Spinal cord (tissue), 10 donors: ENCODE measurements around the gene KIF1B. TPM values are rescaled to one million over a fixed set of nuclear protein-coding genes. Genes with fewer than 3 reads are reported as not detected.
"Not testable (repeated sequence)": the region's sequence is repeated elsewhere in the genome, so short reads cannot be mapped to it uniquely, and the experiment has no call there.

Source experiments
- DNase-seq, 6 donors: peaks; one replicate each; pipeline versions ENCODE4 v3.0.0 to v3.0.0-alpha.2; 2013 to 2015; ENCODE audit warnings: low spot score in 6 of 6, low read depth in 4 of 6
- H3K27ac ChIP-seq: one replicate; pipeline ENCODE4 v1.5.1; 2013; ENCODE audit warnings: low read depth, low read length, control low read depth
- H3K27me3 ChIP-seq: one replicate; pipeline ENCODE4 v1.6.1; 2013; ENCODE audit warnings: low read length; ENCODE audit not compliant: control insufficient read depth, insufficient read depth
- H3K36me3 ChIP-seq: one replicate; pipeline ENCODE4 v1.6.1; 2013; ENCODE audit warnings: low read length; ENCODE audit not compliant: control insufficient read depth, insufficient read depth
- H3K4me1 ChIP-seq: one replicate; pipeline ENCODE4 v1.6.1; 2013; ENCODE audit warnings: low read length; ENCODE audit not compliant: control insufficient read depth, insufficient read depth
- H3K4me3 ChIP-seq: one replicate; pipeline ENCODE4 v1.5.1; 2013; ENCODE audit warnings: low read depth, low read length, control low read depth
- H3K9me3 ChIP-seq: one replicate; pipeline ENCODE4 v1.6.1; 2013; ENCODE audit warnings: low read length; ENCODE audit not compliant: control insufficient read depth, insufficient read depth
- WGBS: methylation state at CpG from one replicate; pipeline ENCODE4 v1.1.5; 2013; ENCODE audit warnings: missing lambda C conversion rate; ENCODE audit not compliant: insufficient coverage; 5-methylcytosine and 5-hydroxymethylcytosine counted together
- polyA plus RNA-seq, 2 donors: library from polyadenylated mRNA; unstranded; fragments of 120-200 nt; gene quantifications; one replicate each; pipeline ENCODE4 v1.2.1, GENCODE V29; 2013; ENCODE audit not compliant: insufficient read length in 2 of 2
- total RNA-seq, 2 donors: library from RNA; depleted of rRNA in 1 of 2; stranded (reverse); fragments of 120-200 nt in 1 of 2; fragments of >200 nt in 1 of 2; gene quantifications; one replicate each; pipeline versions ENCODE4 v1.2.3 to v1.2.4, GENCODE V29; 2013 to 2014
- donor health status: healthy.

The KIF1B gene
- total and polyA plus RNA-seq, 4 donors: 102 to 220 (median 195) TPM

DNA sequence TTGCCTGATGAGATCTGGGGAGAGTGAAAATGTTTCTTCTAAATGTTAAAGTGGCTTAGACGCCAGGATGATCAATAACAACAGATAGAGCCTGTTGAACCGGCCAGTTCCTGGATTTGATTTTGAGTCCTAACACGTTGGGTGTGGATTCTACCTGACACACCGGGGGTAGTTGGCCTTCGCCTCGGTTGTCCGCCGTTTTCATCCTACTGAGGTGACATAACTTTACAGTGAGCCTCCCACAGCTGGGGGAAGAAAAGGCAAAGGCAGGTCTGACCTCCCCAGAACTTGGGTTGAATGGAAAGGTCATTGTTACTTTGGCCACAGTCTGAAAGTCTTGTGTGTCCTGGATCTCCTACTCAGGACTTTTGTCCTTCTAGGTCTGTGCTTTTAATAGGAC is 189.6 kb downstream of the KIF1B start:
- H3K36me3 ChIP-seq: peaks cover 33% of the 10 kb centered on the region
- WGBS: 21% methylated on average over 6 of the region's 8 CpGs

DNA sequence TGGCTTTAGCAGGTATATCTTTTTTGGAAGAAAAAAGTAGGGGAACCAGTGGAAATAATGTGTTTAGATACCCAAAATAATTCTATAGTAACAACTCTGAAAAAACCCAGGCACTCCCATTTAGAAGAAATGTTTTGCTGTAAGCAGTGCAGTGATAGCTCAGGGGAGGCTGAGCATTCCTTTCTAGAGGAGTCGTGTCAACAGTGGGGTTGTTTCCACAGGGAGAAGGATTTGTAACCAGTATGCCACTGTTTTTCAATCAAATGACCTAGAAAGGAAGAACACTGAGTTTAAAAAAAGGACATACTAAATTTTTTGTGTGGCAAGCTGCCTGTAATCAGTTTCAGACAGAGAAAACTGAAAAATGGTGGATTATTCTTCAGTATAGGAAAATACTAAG is 190.9 kb downstream of the KIF1B start:
- WGBS: 67% methylated on average over 1 of the region's 1 CpG
- H3K4me1 ChIP-seq: peaks cover 21% of the 10 kb centered on the region
- H3K36me3 ChIP-seq: peaks cover 46% of the 10 kb centered on the region
- no peak for DNase-seq
- H3K27ac ChIP-seq: no peak overlapping the region
- no peaks in the 10 kb centered on the region for H3K9me3 ChIP-seq
- no peak overlapping the region for H3K4me3 ChIP-seq
- no peaks in the 10 kb centered on the region for H3K27me3 ChIP-seq

More for the DNA sequence above, 189.6 kb downstream of the KIF1B start:
- no peak for DNase-seq
- Histone ChIP-seq H3K27ac (no peak overlapping the region), H3K4me1 (peaks cover 21% of the 10 kb centered on the region), H3K9me3 (no peaks in the 10 kb centered on the region), H3K4me3 (peak overlapping the region; percentile 71), H3K27me3 (no peaks in the 10 kb centered on the region)

DNA sequence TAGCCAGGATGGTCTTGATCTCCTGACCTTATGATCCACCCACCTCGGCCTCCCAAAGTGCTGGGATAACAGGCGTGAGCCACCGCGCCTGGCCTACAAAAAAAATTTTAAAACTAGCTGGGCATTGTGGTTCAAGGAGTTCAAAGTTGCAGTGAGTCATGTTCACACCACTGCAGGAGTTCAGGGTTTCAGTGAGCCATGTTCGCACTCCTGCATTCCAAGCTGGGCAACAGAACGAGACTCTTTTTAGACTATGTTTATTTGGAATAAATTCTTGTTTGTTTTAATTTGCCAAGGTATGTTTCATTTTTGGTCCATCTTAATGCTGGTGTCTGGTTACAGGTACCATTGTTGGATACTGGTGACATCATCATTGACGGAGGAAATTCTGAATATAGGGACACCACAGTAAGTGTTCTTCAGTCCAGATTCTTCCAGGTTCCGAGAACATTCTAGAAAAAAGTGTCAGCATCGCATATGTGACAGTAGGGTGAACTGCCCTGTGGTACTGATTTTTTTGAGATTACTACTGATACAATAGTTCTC is 192.4 kb downstream of the KIF1B start:
- peaks cover 19% of the 10 kb centered on the region for H3K4me1 ChIP-seq
- H3K4me3 ChIP-seq: no peak overlapping the region
- peaks cover 61% of the 10 kb centered on the region for H3K36me3 ChIP-seq
- H3K9me3 ChIP-seq: no peaks in the 10 kb centered on the region
- H3K27ac ChIP-seq: no peak overlapping the region
- DNase-seq: no peak
- no peaks in the 10 kb centered on the region for H3K27me3 ChIP-seq
- WGBS: 98% methylated on average over 6 of the region's 9 CpGs

DNA sequence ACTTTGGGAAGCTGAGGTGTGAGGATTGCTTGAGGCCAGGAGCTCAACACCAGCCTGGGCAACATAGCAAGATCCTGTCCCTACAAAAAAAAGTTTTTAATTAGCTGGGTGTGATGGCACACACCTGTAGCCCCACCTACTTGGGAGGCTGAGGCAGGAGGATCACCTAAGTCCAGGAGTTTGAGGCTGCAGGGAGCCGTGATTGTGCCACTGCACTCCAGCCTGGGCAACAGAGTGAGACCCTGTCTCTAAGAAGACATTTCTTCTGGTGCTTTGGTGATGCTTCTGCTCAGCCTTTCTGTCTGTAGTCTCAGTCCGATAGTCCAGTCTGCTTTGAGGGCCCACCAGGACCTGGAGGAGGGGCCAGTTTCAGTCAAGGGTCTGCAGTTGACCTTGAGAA is 196.8 kb downstream of the KIF1B start:
- H3K36me3 ChIP-seq: peaks cover 87% of the 10 kb centered on the region
- no peak overlapping the region for H3K4me3 ChIP-seq
- no peaks in the 10 kb centered on the region for H3K4me1 ChIP-seq
- H3K27ac ChIP-seq: no peak overlapping the region
- DNase-seq: no peak
- no peaks in the 10 kb centered on the region for H3K9me3 ChIP-seq
- 90% methylated on average over 2 of the region's 2 CpGs for WGBS
- no peaks in the 10 kb centered on the region for H3K27me3 ChIP-seq

DNA sequence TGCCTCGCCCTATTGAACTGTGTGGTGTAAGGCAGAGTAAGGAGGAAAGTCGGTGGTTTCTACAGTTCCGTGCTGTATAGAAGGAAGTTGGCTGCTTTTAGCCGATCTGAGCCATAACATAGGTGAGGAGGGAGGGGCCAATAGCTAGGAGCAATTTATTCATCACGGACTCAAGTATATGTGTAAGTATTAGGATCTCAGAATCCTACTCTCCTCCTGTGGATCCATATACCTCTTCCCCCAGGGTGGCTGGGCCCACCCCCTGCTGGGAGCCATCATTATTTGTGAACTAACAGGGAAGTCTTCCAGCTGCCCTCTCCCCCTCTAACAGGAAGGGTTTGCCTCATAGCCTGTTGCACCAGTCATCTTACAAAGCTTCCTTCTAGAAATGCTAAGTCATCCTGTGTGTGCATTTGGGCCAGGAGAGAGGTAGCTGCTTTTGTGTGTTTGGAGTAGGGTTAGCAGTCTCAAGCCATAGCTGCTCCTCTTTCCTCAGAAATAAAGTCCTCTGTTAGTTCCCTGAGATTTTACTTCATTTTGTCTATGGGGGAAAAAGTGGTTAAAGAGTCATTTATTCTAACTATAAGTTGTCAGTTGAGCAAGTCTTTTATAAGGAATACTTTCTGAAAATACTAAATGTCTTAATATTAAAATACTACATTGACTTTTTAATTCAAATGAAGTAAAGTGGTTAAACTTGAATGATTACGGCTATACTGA is 205.0 kb downstream of the KIF1B start:
- H3K27me3 ChIP-seq: no peaks in the 10 kb centered on the region
- WGBS: no CpG with 5 or more reads among the region's 6 CpGs
- H3K36me3 ChIP-seq: peaks cover 80% of the 10 kb centered on the region
- H3K27ac ChIP-seq: no peak overlapping the region
- no peak overlapping the region for H3K4me3 ChIP-seq
- H3K4me1 ChIP-seq: no peaks in the 10 kb centered on the region
- DNase-seq: no peak
- H3K9me3 ChIP-seq: no peaks in the 10 kb centered on the region

DNA sequence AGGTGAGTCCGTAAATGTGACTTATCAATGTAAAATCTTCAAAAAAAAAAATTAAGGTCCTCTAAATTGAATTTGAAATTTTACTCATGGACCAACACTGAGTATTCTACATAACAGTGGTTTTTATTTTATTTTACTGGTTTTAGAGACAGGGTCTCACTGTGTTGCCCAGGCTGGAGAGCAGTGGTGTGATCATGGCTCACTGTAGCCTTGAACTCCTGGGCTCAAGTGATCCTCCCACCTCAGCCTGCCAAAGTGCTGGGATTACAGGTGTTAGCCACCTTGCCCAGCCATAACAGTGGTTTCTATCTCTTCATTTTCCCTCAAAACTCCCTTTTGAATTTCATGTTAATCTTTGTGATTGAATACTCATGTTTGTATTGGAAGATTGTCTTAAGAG is 205.6 kb downstream of the KIF1B start:
- not testable (repeated sequence) for DNase-seq, H3K27me3 ChIP-seq, H3K27ac ChIP-seq, H3K4me1 ChIP-seq, H3K9me3 ChIP-seq, H3K4me3 ChIP-seq
- peaks cover 83% of the 10 kb centered on the region for H3K36me3 ChIP-seq
- no CpG with 5 or more reads among the region's 1 CpG for WGBS

DNA sequence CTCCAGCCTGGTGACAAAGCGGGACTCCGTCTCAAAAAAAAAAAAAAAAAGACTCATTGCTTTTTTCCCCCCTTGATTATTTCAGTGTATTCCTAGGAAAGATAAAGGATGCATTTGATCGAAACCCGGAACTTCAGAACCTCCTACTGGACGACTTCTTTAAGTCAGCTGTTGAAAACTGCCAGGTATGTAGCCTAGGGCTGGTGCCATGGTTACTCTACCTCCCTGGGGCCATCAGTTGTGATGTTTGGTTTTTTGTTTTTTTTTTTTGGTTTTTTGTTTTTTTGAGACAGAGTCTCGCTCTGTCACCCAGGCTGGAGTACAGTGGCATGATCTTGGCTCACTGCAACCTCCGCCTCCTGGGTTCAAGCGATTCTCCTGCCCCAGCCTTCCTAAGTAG is 208.4 kb downstream of the KIF1B start:
- H3K27me3 ChIP-seq, DNase-seq, H3K4me1 ChIP-seq, H3K4me3 ChIP-seq, H3K9me3 ChIP-seq, H3K27ac ChIP-seq: not testable (repeated sequence)
- WGBS: 92% methylated on average over 2 of the region's 8 CpGs
- peaks cover 75% of the 10 kb centered on the region for H3K36me3 ChIP-seq

DNA sequence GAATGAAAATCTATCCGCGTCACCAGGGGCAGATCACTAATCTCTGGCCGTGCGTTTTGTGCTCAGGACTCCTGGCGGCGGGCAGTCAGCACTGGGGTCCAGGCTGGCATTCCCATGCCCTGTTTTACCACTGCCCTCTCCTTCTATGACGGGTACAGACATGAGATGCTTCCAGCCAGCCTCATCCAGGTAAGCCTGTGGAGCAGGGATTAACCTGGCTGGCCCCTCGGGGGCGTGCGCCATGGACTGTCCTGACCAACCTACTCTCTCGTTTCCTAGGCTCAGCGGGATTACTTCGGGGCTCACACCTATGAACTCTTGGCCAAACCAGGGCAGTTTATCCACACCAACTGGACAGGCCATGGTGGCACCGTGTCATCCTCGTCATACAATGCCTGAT is 209.0 kb downstream of the KIF1B start:
- Histone ChIP-seq H3K4me3 (no peak overlapping the region), H3K4me1 (no peaks in the 10 kb centered on the region), H3K9me3 (no peaks in the 10 kb centered on the region), H3K27ac (no peak overlapping the region), H3K27me3 (no peaks in the 10 kb centered on the region), H3K36me3 (peaks cover 70% of the 10 kb centered on the region)
- no peak for DNase-seq
- 97% methylated on average over 15 of the region's 15 CpGs for WGBS

DNA sequence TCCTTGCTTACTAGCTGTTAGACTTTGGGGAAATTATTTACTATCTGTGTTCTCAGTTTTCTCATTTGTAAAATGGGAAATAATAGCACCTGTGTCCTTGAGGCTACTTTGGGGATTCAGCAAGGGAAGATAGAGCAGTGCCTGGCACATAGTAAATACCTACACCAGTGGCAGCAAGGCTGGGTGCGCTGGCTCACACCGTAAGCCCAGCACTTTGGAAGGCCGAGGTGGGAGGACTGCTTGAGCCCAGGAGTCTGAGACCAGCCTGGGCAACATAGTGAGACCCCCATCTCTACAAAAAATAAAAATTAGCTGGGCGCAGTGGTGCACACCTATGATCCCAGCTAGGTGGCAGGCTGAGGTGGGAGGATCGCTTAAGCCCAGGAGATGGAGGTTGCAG is 211.3 kb downstream of the KIF1B start:
- peaks cover 54% of the 10 kb centered on the region for H3K36me3 ChIP-seq
- WGBS: 93% methylated on average over 4 of the region's 5 CpGs

DNA sequence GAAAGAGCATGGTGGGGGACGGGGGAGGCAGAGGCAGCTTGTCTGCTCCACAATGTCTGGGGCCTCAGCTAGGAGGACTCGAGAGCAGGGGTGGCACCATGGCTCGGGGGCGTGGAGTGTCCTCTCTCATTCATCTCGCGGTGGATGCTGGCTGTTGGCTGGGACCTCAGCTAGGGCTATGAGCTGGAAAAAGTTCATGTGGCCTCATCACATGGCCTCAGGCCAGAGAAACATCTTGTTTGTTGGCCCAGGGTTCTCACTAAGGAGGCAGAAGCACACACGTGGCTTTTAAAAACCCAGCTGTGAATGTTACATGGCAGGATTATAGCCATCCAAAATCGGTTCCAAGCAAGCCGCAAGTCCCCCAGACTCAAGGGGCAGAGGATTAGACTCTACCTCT is 213.7 kb downstream of the KIF1B start:
- peaks cover 31% of the 10 kb centered on the region for H3K36me3 ChIP-seq
- H3K9me3 ChIP-seq: no peaks in the 10 kb centered on the region
- no peaks in the 10 kb centered on the region for H3K4me1 ChIP-seq
- no peak overlapping the region for H3K27ac ChIP-seq
- no peaks in the 10 kb centered on the region for H3K27me3 ChIP-seq
- 52% methylated on average over 9 of the region's 9 CpGs for WGBS
- H3K4me3 ChIP-seq: no peak overlapping the region
- DNase-seq: peak in 1 of 6 donors; percentile 10

More for the DNA sequence above, 211.3 kb downstream of the KIF1B start:
- no peak overlapping the region for H3K27ac ChIP-seq
- no peaks in the 10 kb centered on the region for H3K9me3 ChIP-seq
- H3K27me3 ChIP-seq: no peaks in the 10 kb centered on the region
- no peak for DNase-seq
- no peak overlapping the region for H3K4me3 ChIP-seq
- H3K4me1 ChIP-seq: no peaks in the 10 kb centered on the region
